Ishikawa (cell line): ENCODE data around the gene GRIA3.

Experiments
- CEBPB ChIP-seq: IDR thresholded peaks from 2 replicates; pipeline ENCODE4 v1.6.1; 2012
- CREB1 ChIP-seq: IDR thresholded peaks from 2 replicates; pipeline ENCODE4 v1.6.1; 2012; ENCODE audit warnings: low read depth
- EGR1 ChIP-seq: IDR thresholded peaks from 2 replicates; pipeline ENCODE4 v1.6.1; 2012
- EP300 ChIP-seq: IDR thresholded peaks from 2 replicates; pipeline ENCODE4 v1.6.1; 2012; ENCODE audit warnings: borderline replicate concordance
- FOXM1 ChIP-seq: IDR thresholded peaks from 2 replicates; pipeline ENCODE4 v1.6.1; 2012; ENCODE audit warnings: low read depth, borderline replicate concordance
- MAX ChIP-seq: IDR thresholded peaks from 2 replicates; pipeline ENCODE4 v1.6.1; 2012
- NFIC ChIP-seq: IDR thresholded peaks from 2 replicates; pipeline ENCODE4 v1.6.1; 2012
- RAD21 ChIP-seq: IDR thresholded peaks from 2 replicates; pipeline ENCODE4 v1.6.1; 2012; ENCODE audit warnings: low read depth
- REST ChIP-seq: IDR thresholded peaks from 2 replicates; pipeline ENCODE4 v1.6.1; 2012; ENCODE audit warnings: low read depth, mild to moderate bottlenecking
- TAF1 ChIP-seq: IDR thresholded peaks from 2 replicates; pipeline ENCODE4 v1.6.1; 2012; ENCODE audit warnings: low read depth, mild to moderate bottlenecking
- TCF12 ChIP-seq: IDR thresholded peaks from 2 replicates; pipeline ENCODE4 v1.6.1; 2012; ENCODE audit warnings: low read depth
- TEAD4 ChIP-seq: IDR thresholded peaks from 2 replicates; pipeline ENCODE4 v1.6.1; 2012
- YY1 ChIP-seq: IDR thresholded peaks from 2 replicates; pipeline ENCODE4 v1.6.1; 2012; ENCODE audit warnings: low read depth
- ZBTB7A ChIP-seq: IDR thresholded peaks from 2 replicates; pipeline ENCODE4 v1.6.1; 2012; ENCODE audit warnings: low read depth
- TF ChIP-seq, protein P1 (sequence below): IDR thresholded peaks from 2 replicates; pipeline ENCODE4 v1.6.1; 2012

The GRIA3 gene

GRCh38 chrX:123263747-123264146 is 79.7 kb downstream of the GRIA3 start:
- no peak for TF ChIP-seq TAF1
- TF ChIP-seq TEAD4, result no peak
- TF ChIP-seq REST, result no peak
- no peak for TF ChIP-seq FOXM1
- TF ChIP-seq EGR1, result no peak
- TF ChIP-seq MAX, result no peak

DNA sequence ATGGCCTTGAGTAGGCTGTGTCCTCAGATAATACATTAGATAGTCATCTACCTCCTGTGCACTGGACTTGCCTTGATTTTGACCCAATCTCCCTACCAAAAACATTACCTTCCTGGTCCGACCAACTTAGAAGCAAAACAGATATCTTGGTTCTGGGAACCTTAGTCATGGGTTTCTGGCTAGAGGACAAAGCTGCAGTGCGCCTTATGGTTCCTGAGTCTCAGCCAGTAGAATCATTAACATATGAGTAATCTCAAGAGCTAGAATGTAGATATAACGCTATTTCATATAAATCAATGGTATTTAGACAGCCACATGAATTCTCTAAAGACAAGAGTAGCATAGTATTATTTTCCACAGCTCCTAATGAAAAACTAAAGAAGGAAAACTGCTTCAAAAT is 83.1 kb downstream of the GRIA3 start:
- TF ChIP-seq REST (no peak), YY1 (no peak), FOXM1 (no peak), NFIC (no peak), RAD21 (no peak), TAF1 (no peak), TCF12 (no peak)
- TF ChIP-seq, protein P1, sequence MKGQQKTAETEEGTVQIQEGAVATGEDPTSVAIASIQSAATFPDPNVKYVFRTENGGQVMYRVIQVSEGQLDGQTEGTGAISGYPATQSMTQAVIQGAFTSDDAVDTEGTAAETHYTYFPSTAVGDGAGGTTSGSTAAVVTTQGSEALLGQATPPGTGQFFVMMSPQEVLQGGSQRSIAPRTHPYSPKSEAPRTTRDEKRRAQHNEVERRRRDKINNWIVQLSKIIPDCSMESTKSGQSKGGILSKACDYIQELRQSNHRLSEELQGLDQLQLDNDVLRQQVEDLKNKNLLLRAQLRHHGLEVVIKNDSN, result no peak

- TF ChIP-seq ZBTB7A, result no peak
- no peak for TF ChIP-seq TEAD4
- TF ChIP-seq TCF12, result no peak
- no peak for TF ChIP-seq CEBPB
- TF ChIP-seq, protein P1, result no peak
- TF ChIP-seq FOXM1, result no peak
These were observed 87.8 kb downstream of the GRIA3 start for GRCh38 chrX:123271902-123272301.

DNA sequence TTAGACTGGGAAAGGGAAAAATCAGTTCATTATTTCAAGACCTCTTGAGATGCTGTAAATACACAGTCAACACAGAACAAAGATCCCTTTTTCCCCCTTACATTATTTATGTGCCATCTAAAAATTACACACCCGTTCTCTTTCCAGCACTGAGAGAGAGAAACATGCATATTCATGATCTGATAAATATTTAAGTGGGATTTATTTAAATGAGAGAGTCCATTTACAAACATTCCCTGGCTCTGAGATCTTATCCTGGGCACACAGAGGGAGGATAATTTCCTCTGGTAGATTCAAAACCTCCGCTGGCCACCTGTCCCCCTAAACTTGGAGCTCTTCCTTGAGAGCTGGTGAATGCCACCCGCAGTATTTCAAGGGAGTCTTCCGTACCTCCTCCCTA is 88.6 kb downstream of the GRIA3 start:
- TF ChIP-seq CREB1, result no peak
- TF ChIP-seq, protein P1, result no peak
- no peak for TF ChIP-seq NFIC
- TF ChIP-seq RAD21, result no peak
- TF ChIP-seq FOXM1, result no peak
- no peak for TF ChIP-seq TEAD4
- no peak for TF ChIP-seq EP300
- TF ChIP-seq ZBTB7A, result no peak
- TF ChIP-seq REST, result no peak
- TF ChIP-seq TAF1, result no peak
- no peak for TF ChIP-seq MAX
- TF ChIP-seq CEBPB, result no peak
- no peak for TF ChIP-seq TCF12
- TF ChIP-seq YY1, result no peak
- TF ChIP-seq EGR1, result no peak

- TF ChIP-seq EGR1 (no peak), REST (no peak), MAX (no peak), EP300 (no peak)
These were observed 90.7 kb downstream of the GRIA3 start for GRCh38 chrX:123274796-123275195.
